Neuron (in vitro differentiated cells): ENCODE data around the gene KIAA1328.

Source experiments
- H2AFZ ChIP-seq: one replicate; pipeline ENCODE4 v1.6.1; 2013; ENCODE audit warnings: low read depth, mild to moderate bottlenecking, inconsistent platforms, low read length, moderate library complexity
- H3K27me3 ChIP-seq: one replicate; pipeline ENCODE4 v1.6.1; 2013; ENCODE audit warnings: low read length; ENCODE audit not compliant: insufficient read depth
- H3K36me3 ChIP-seq: one replicate; pipeline ENCODE4 v1.6.1; 2013; ENCODE audit warnings: low read length; ENCODE audit not compliant: insufficient read depth
- H3K4me1 ChIP-seq: one replicate; pipeline ENCODE4 v1.6.1; 2013; ENCODE audit warnings: low read length; ENCODE audit not compliant: insufficient read depth
- H3K4me3 ChIP-seq: 2 replicates; pipeline ENCODE4 v1.5.1; 2013; ENCODE audit warnings: mild to moderate bottlenecking, low read length, moderate library complexity
- H3K9me3 ChIP-seq: one replicate; pipeline ENCODE4 v1.6.1; 2013; ENCODE audit warnings: low read length

The KIAA1328 gene

GRCh38 chr18:37270038-37270665 lies 441.2 kb downstream of the KIAA1328 start:
- Histone ChIP-seq H3K4me1 (no peaks in the 10 kb centered on the region), H3K9me3 (no peaks in the 10 kb centered on the region), H2AFZ (no peak overlapping the region), H3K36me3 (no peaks in the 10 kb centered on the region), H3K4me3 (no peak overlapping the region), H3K27me3 (no peaks in the 10 kb centered on the region)

- H3K36me3 ChIP-seq = no peaks in the 10 kb centered on the region
- H3K9me3 ChIP-seq = no peaks in the 10 kb centered on the region
- H3K27me3 ChIP-seq = no peaks in the 10 kb centered on the region
Measured at GRCh38 chr18:37270666-37271052, 441.7 kb downstream of the KIAA1328 start.

GRCh38 chr18:37272226-37272625 lies 443.3 kb downstream of the KIAA1328 start:
- Histone ChIP-seq H3K9me3 (no peaks in the 10 kb centered on the region), H3K36me3 (no peaks in the 10 kb centered on the region), H3K4me1 (peaks cover 2% of the 10 kb centered on the region), H3K27me3 (no peaks in the 10 kb centered on the region), H2AFZ (no peak overlapping the region), H3K4me3 (no peak overlapping the region)

More at GRCh38 chr18:37270666-37271052, 441.7 kb downstream of the KIAA1328 start:
- Histone ChIP-seq H2AFZ (no peak overlapping the region), H3K4me1 (no peaks in the 10 kb centered on the region), H3K4me3 (no peak overlapping the region)

- H3K27me3 ChIP-seq = no peaks in the 10 kb centered on the region
- H3K4me3 ChIP-seq = no peak overlapping the region
- H3K9me3 ChIP-seq = no peaks in the 10 kb centered on the region
- H3K36me3 ChIP-seq = no peaks in the 10 kb centered on the region
- peaks cover 5% of the 10 kb centered on the region for H3K4me1 ChIP-seq
- H2AFZ ChIP-seq = no peak overlapping the region
Measured at GRCh38 chr18:37272841-37273240, 443.9 kb downstream of the KIAA1328 start.

- Histone ChIP-seq H3K9me3 (no peaks in the 10 kb centered on the region), H3K4me3 (no peak overlapping the region), H2AFZ (no peak overlapping the region), H3K4me1 (peaks cover 5% of the 10 kb centered on the region), H3K36me3 (no peaks in the 10 kb centered on the region), H3K27me3 (no peaks in the 10 kb centered on the region)
Measured at GRCh38 chr18:37274309-37275236, 445.6 kb downstream of the KIAA1328 start.

GRCh38 chr18:37275237-37275741 lies 446.4 kb downstream of the KIAA1328 start:
- peaks cover 5% of the 10 kb centered on the region for H3K4me1 ChIP-seq
- no peaks in the 10 kb centered on the region for H3K27me3 ChIP-seq
- no peak overlapping the region for H3K4me3 ChIP-seq
- no peak overlapping the region for H2AFZ ChIP-seq
- no peaks in the 10 kb centered on the region for H3K9me3 ChIP-seq
- no peaks in the 10 kb centered on the region for H3K36me3 ChIP-seq

- Histone ChIP-seq H3K27me3 (no peaks in the 10 kb centered on the region), H2AFZ (no peak overlapping the region), H3K4me1 (peaks cover 5% of the 10 kb centered on the region), H3K36me3 (no peaks in the 10 kb centered on the region), H3K4me3 (no peak overlapping the region), H3K9me3 (no peaks in the 10 kb centered on the region)
Measured at GRCh38 chr18:37276111-37276890, 447.4 kb downstream of the KIAA1328 start.

GRCh38 chr18:37277804-37278203 lies 448.9 kb downstream of the KIAA1328 start:
- Histone ChIP-seq H2AFZ (no peak overlapping the region), H3K4me1 (peaks cover 5% of the 10 kb centered on the region), H3K27me3 (no peaks in the 10 kb centered on the region), H3K4me3 (no peak overlapping the region), H3K9me3 (no peaks in the 10 kb centered on the region), H3K36me3 (no peaks in the 10 kb centered on the region)
